Cardiac fibroblast (primary cell): Measurements from ENCODE around the gene SLC16A7.

Source experiments
- DNase-seq, 2 donors: peaks; one replicate each; pipeline versions ENCODE4 v3.0.0 to v3.0.0-alpha.2; 2010; ENCODE audit warnings: low read depth in 2 of 2
- H3K4me3 ChIP-seq, 2 donors: replicated peaks in 1 of 2; 1 replicate in 1 of 2; 2 replicates in 1 of 2; pipeline ENCODE4 v1.5.1; 2011; ENCODE audit warnings: low read depth in 2 of 2, low read length in 2 of 2, mild to moderate bottlenecking in 2 of 2, moderate library complexity in 1 of 2
- CTCF ChIP-seq: IDR thresholded peaks from one replicate; pipeline ENCODE4 v1.5.1; 2011; ENCODE audit warnings: low read depth, mild to moderate bottlenecking, low read length, inconsistent platforms

Gene SLC16A7

GRCh38 chr12:59578254-59578653 is 17.6 kb upstream of the SLC16A7 start:
- DNase-seq = no peak
- no peak overlapping the region for H3K4me3 ChIP-seq
- TF ChIP-seq CTCF = no peak

- no peak overlapping the region for H3K4me3 ChIP-seq
- DNase-seq = no peak
Measured at GRCh38 chr12:59579631-59580030, 16.2 kb upstream of the SLC16A7 start.

GRCh38 chr12:59580050-59580449 is 15.8 kb upstream of the SLC16A7 start:
- TF ChIP-seq CTCF = no peak
- no peak overlapping the region for H3K4me3 ChIP-seq
- DNase-seq = no peak

More at GRCh38 chr12:59579631-59580030, 16.2 kb upstream of the SLC16A7 start:
- TF ChIP-seq CTCF = no peak

- no peak overlapping the region for H3K4me3 ChIP-seq
- TF ChIP-seq CTCF = no peak
- no peak for DNase-seq
Measured at GRCh38 chr12:59583003-59583712, 12.7 kb upstream of the SLC16A7 start.

- TF ChIP-seq CTCF = no peak
- H3K4me3 ChIP-seq = no peak overlapping the region
- DNase-seq = no peak
Measured at GRCh38 chr12:59587710-59588109, 8.1 kb upstream of the SLC16A7 start.

GRCh38 chr12:59593761-59594160 is 2.1 kb upstream of the SLC16A7 start:
- H3K4me3 ChIP-seq = no peak overlapping the region
- no peak for DNase-seq
- no peak for TF ChIP-seq CTCF
